GM18526 (cell line): Measurements from ENCODE around the gene EPHA1.

Experiments used
- POLR2A ChIP-seq: IDR thresholded peaks from 3 replicates; pipeline ENCODE4 v1.6.1; 2011; ENCODE audit not compliant: insufficient read length; ENCODE audit errors: extremely low read depth

The EPHA1 gene

GRCh38 chr7:143415742-143416397, 7.2 kb upstream of the EPHA1 start:
- no peak for TF ChIP-seq POLR2A

- no peak for TF ChIP-seq POLR2A
These were observed 4.5 kb upstream of the EPHA1 start for GRCh38 chr7:143413123-143413522.

GRCh38 chr7:143411976-143412708, 3.5 kb upstream of the EPHA1 start:
- no peak for TF ChIP-seq POLR2A

- TF ChIP-seq POLR2A = no peak
These were observed 1.9 kb upstream of the EPHA1 start for GRCh38 chr7:143410521-143411004.

GRCh38 chr7:143408252-143408685, 387 bp downstream of the EPHA1 start:
- TF ChIP-seq POLR2A = no peak

- TF ChIP-seq POLR2A = no peak
These were observed 1.1 kb downstream of the EPHA1 start for GRCh38 chr7:143407287-143408251.

GRCh38 chr7:143406002-143406357, 2.7 kb downstream of the EPHA1 start:
- TF ChIP-seq POLR2A = no peak

- no peak for TF ChIP-seq POLR2A
These were observed 3.3 kb downstream of the EPHA1 start for GRCh38 chr7:143405173-143406001.

- TF ChIP-seq POLR2A = no peak
These were observed 7.4 kb downstream of the EPHA1 start for GRCh38 chr7:143401265-143401664.

GRCh38 chr7:143399642-143400041, 9.0 kb downstream of the EPHA1 start:
- TF ChIP-seq POLR2A = no peak

- no peak for TF ChIP-seq POLR2A
These were observed 9.5 kb downstream of the EPHA1 start for GRCh38 chr7:143399151-143399550.

GRCh38 chr7:143398616-143399015, 10.0 kb downstream of the EPHA1 start:
- TF ChIP-seq POLR2A = no peak

GRCh38 chr7:143397710-143398530, 10.7 kb downstream of the EPHA1 start:
- TF ChIP-seq POLR2A = no peak
